Measurements from ENCODE around the gene SAFB2.

The SAFB2 gene

DNA sequence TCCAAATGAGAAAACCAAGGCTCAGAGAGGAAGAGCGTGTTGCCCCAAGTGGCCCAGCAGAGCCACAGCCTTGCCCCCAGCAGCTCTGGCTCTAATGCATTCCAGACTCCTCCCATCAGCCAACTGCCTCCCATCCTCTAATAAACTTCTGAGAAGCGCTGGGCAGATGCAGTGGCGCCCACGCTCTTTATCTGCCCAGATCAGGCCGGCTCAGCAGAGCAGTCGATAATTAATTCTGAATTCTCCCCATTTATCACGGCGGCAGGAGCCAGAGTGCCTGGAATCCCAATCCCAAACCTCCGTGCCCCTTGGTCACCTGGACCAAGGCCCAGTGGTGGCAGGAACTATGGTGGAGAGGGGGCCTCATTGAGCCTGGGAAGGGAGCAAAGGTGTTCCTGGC is 68.7 kb downstream of the SAFB2 start:
- no peak for TF ChIP-seq ZFP37 (tag by site-specific recombination; IDR thresholded peaks at IDR 0.05)
- no peak for TF ChIP-seq ZNF350 (tag by site-specific recombination; IDR thresholded peaks at IDR 0.05)
- Histone ChIP-seq H3K4me1 (ENCODE audit: control insufficient read depth, insufficient read depth, low read length) (no peaks in the 10 kb centered on the region), H3K9me3 (ENCODE audit: control insufficient read depth, insufficient read depth, low read depth, low read length) (no peaks in the 10 kb centered on the region), H3K36me3 (ENCODE audit: control insufficient read depth in 2 of 2, insufficient read depth in 1 of 2, low read length in 2 of 2) (no peaks in the 10 kb centered on the region), H3K4me3 (ENCODE audit: low read depth, low read length) (no peak overlapping the region), H3K27ac (ENCODE audit: extremely low read depth, low read depth, low read length) (no peak overlapping the region)
- ChIA-PET CTCF (no interaction called here), POLR2A (no interaction called here)

DNA sequence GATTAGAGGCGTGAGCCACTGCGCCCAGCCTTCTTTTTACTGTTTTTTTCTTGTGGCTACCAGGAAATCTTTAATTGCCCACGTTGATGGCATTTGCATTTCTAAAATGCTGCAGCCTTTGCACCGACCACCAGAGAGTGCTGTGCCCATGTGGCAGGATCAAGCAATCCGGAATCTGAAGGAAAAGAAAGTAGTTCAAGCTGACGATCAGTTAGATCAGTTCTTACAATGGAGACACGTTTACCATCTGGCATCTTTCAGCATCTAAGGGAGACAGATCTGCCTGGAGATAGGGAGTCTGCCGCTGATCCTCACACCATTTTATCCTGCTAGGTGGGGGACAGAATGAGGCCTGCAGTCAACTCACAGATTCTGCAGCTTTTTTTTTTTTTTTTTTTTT is 74.7 kb downstream of the SAFB2 start:
- ChIA-PET POLR2A (interaction anchor here (0.6 to 0.9 kb wide), 3 partner anchors 9 to 475 kb away, joined by 3 to 4 read pairs (median 4); partner anchors contain the start of gene RPL36), CTCF (interaction anchor here (0.6 to 3.4 kb wide), 14 partner anchors 8 to 767 kb away, joined by 3 to 20 read pairs (median 4); no protein-coding TSS in a partner anchor)
- Histone ChIP-seq H3K4me1 (ENCODE audit: control insufficient read depth, insufficient read depth, low read length) (no peaks in the 10 kb centered on the region), H3K9me3 (ENCODE audit: control insufficient read depth, insufficient read depth, low read depth, low read length) (no peaks in the 10 kb centered on the region), H3K27ac (ENCODE audit: extremely low read depth, low read depth, low read length) (no peak overlapping the region), H3K4me3 (ENCODE audit: low read depth, low read length) (no peak overlapping the region), H3K36me3 (ENCODE audit: control insufficient read depth in 2 of 2, insufficient read depth in 1 of 2, low read length in 2 of 2) (no peaks in the 10 kb centered on the region)
- no peak for TF ChIP-seq MYNN (tag by site-specific recombination; IDR thresholded peaks at IDR 0.05; ENCODE audit: borderline replicate concordance)
- TF ChIP-seq, protein P1, sequence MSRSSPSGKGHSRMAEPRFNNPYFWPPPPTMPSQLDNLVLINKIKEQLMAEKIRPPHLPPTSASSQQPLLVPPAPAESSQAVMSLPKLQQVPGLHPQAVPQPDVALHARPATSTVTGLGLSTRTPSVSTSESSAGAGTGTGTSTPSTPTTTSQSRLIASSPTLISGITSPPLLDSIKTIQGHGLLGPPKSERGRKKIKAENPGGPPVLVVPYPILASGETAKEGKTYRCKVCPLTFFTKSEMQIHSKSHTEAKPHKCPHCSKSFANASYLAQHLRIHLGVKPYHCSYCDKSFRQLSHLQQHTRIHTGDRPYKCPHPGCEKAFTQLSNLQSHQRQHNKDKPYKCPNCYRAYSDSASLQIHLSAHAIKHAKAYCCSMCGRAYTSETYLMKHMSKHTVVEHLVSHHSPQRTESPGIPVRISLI (tag by site-specific recombination; IDR thresholded peaks at IDR 0.05), result peak; percentile 87
- peak; percentile 93 for TF ChIP-seq ZBTB17 (tag by site-specific recombination; IDR thresholded peaks at IDR 0.05)
- peak; percentile 24; the same call in 1 of the 2 replicates for TF ChIP-seq ZSCAN30 (tag by site-specific recombination; IDR thresholded peaks at IDR 0.05)
- TF ChIP-seq ZNF2 (tag by site-specific recombination; IDR thresholded peaks at IDR 0.05), result peak; percentile 75; the same call in 1 of the 2 replicates
- no peak for TF ChIP-seq ZIC2 (tag by site-specific recombination; IDR thresholded peaks at IDR 0.05)
- TF ChIP-seq, protein P2, sequence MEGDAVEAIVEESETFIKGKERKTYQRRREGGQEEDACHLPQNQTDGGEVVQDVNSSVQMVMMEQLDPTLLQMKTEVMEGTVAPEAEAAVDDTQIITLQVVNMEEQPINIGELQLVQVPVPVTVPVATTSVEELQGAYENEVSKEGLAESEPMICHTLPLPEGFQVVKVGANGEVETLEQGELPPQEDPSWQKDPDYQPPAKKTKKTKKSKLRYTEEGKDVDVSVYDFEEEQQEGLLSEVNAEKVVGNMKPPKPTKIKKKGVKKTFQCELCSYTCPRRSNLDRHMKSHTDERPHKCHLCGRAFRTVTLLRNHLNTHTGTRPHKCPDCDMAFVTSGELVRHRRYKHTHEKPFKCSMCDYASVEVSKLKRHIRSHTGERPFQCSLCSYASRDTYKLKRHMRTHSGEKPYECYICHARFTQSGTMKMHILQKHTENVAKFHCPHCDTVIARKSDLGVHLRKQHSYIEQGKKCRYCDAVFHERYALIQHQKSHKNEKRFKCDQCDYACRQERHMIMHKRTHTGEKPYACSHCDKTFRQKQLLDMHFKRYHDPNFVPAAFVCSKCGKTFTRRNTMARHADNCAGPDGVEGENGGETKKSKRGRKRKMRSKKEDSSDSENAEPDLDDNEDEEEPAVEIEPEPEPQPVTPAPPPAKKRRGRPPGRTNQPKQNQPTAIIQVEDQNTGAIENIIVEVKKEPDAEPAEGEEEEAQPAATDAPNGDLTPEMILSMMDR (tag by site-specific recombination; IDR thresholded peaks at IDR 0.05), result peak; percentile 71; the same call in 1 of the 2 replicates
- TF ChIP-seq ZNF654 (tag by site-specific recombination; IDR thresholded peaks at IDR 0.05; ENCODE audit: low read depth), result peak; percentile 76

DNA sequence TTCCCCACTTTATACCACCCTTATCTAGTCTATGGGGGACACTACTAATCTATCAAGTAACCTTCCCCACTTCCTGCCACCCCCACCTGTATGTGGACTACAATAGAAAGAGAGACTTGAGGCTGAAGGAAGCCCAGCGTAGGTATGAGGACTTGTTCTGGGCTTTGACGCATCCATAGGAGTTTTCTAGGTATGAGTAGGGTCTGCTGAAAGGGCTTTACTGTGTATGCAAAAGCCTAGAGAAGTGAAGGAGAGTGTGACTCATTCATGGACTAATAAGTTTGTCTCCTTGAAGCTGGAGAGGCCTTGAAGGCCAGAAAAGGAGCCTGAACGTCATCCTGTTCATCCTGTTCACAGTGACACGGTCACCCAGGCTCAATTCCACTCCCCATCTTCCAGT is 76.6 kb downstream of the SAFB2 start:
- no peaks in the 10 kb centered on the region for H3K4me1 ChIP-seq (ENCODE audit: control insufficient read depth, insufficient read depth, low read length)
- CTCF ChIA-PET, result interaction anchor here (0.6 to 3.4 kb wide), 6 partner anchors 10 to 277 kb away, joined by 3 to 20 read pairs (median 6); partner anchors contain the start of gene RPL36
- no peaks in the 10 kb centered on the region for H3K36me3 ChIP-seq (ENCODE audit: control insufficient read depth in 2 of 2, insufficient read depth in 1 of 2, low read length in 2 of 2)
- peak; percentile 90 for TF ChIP-seq ZFP3 (tag by site-specific recombination; IDR thresholded peaks at IDR 0.05; ENCODE audit: low read depth)
- TF ChIP-seq ZNF571 (tag by site-specific recombination; IDR thresholded peaks at IDR 0.05), result no peak
- no peak overlapping the region for H3K27ac ChIP-seq (ENCODE audit: extremely low read depth, low read depth, low read length)
- POLR2A ChIA-PET, result interaction anchor here (0.6 kb wide), 1 partner anchor 49 kb away, joined by 8 read pairs; no protein-coding TSS in a partner anchor
- no peaks in the 10 kb centered on the region for H3K9me3 ChIP-seq (ENCODE audit: control insufficient read depth, insufficient read depth, low read depth, low read length)
- no peak overlapping the region for H3K4me3 ChIP-seq (ENCODE audit: low read depth, low read length)

DNA sequence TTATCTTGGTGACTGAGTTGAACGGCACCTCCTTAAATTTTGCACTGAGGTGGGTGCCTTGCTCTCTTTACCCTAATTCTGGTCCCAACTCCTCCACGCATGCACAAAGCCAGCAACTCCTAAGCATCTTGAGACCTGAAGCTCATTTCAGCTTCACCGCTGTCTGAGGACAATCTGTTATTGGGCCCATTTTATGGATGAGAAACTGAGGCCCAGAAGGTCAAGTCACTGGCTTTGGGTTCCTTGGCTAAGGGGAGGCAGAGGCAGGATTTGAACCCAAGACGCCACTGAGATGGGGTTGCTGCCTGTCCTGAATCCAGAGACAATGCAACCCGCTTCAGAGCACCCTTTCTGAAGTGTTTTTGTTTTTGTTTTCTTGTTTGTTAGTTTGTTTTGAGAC is 77.5 kb downstream of the SAFB2 start:
- POLR2A ChIA-PET, result no interaction called here
- CTCF ChIA-PET, result interaction anchor here (3.4 kb wide), 1 partner anchor 9 kb away, joined by 18 read pairs; no protein-coding TSS in a partner anchor
- no peak overlapping the region for H3K27ac ChIP-seq (ENCODE audit: extremely low read depth, low read depth, low read length)

More for the DNA sequence above, 77.5 kb downstream of the SAFB2 start:
- Histone ChIP-seq H3K4me3 (ENCODE audit: low read depth, low read length) (no peak overlapping the region), H3K36me3 (ENCODE audit: control insufficient read depth in 2 of 2, insufficient read depth in 1 of 2, low read length in 2 of 2) (no peaks in the 10 kb centered on the region), H3K9me3 (ENCODE audit: control insufficient read depth, insufficient read depth, low read depth, low read length) (no peaks in the 10 kb centered on the region), H3K4me1 (ENCODE audit: control insufficient read depth, insufficient read depth, low read length) (no peaks in the 10 kb centered on the region)
- TF ChIP-seq ZFP37 (tag by site-specific recombination; IDR thresholded peaks at IDR 0.05) (no peak), ZNF391 (tag by site-specific recombination; IDR thresholded peaks at IDR 0.05; ENCODE audit: borderline replicate concordance, low read depth) (no peak), SCRT2 (tag by site-specific recombination; IDR thresholded peaks at IDR 0.05) (no peak), BCL11A (tag by site-specific recombination; IDR thresholded peaks at IDR 0.05; ENCODE audit: low read depth) (no peak), TCF7L2 (IDR thresholded peaks at IDR 0.05; ENCODE audit: borderline replicate concordance, low read depth, low read length) (no peak)
